ENCODE results near the gene AGPAT2.

- TF ChIP-seq REST (IDR thresholded peaks at IDR 0.05; ENCODE audit: insufficient read depth in 1 of 2, low read depth in 2 of 2, low read length in 1 of 2), result no peak
- TF ChIP-seq CTCF (IDR thresholded peaks at IDR 0.05), result no peak
- no peak for TF ChIP-seq POLR2AphosphoS5 (IDR thresholded peaks at IDR 0.05; ENCODE audit: low read depth, low read length)
Observed at GRCh38 chr9:136660971-136661550, 26.2 kb downstream of the AGPAT2 start.
